NCI-H1048 (cell line): ENCODE data around the gene HOMER3.

Experiments used
- DNase-seq: peaks from one replicate; lab custom pipeline; 2025; lab: John Stamatoyannopoulos, UW

Gene HOMER3

DNA sequence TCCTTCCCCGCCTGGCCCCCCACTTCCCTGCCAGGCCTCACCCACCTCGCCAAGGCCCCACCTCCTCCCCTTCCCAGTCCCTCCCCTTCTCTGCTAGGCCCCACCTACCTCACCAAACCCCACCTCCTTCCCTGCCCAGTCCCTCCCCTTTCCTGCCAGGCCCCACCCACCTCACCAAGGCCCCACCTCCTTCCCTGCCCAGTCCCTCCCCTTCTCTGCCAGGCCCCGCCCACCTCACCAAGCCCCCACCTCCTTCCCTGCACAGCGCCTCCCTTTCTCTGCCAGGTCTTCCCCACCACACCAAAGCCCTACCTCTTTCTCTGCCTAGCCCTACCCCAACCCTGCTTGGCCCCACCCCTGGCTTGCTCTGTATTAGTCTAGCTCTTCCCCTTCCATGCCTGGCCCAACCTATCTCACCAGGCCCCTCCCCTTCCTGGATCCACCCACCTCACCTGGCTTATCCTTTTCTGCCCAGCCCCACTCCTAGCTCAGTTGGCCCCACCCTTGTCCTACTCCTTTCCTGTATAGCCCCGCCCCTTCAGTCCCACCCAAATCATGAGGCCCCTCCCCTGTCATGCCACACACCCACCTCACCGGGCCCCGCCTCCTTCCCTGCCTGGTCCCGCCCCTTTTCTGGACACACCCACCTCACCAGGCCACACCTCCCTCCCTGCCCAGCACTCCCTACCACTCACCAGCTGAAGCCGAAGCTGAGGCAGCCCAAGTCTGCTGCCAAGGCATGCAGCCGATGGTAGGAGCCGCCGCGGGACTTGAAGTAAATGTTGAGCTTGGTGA is 61.2 kb downstream of the HOMER3 start:
- DNase-seq: peak; percentile 72
